ENCODE data around the gene LMNB1.

LMNB1 gene

DNA sequence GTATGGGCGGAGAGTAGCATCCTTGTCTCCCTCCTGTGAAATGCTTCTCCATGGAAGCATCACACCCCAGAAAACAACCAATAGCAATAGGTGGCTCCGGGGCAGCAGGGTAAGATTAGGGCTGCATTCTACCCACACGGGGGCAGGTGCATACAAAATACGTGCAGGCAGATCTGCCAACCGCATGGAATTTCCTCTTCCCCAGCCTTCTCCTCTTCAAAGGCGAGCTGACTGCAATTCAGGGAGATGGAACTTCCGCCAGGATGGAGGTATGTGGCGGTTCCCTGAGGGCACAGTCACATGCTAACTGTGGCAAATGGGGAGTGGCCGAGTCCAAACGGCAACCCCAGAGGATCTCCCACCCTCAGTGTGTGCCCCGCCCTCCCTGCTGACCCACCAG, 81.5 kb downstream of the LMNB1 start:
- no peak for DNase-seq

DNA sequence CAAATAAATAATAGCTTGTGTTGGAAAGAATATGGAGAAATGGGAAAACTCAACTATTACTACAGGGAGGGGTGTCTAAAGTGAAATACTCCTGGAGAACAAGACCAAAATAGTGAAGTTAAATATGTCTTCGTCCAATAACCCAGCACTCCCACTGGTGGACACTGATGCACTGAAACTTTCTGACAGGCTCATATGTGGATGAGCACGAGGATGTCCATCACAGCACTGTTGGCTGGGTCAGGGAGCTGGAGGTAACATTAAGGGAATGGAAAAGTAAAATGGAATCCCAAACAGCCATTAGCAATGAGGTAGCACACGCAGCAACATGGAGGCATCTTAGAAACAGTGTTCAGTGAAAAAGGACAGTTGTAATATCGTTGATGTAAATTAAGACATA, 86.5 kb downstream of the LMNB1 start:
- no peak for DNase-seq

DNA sequence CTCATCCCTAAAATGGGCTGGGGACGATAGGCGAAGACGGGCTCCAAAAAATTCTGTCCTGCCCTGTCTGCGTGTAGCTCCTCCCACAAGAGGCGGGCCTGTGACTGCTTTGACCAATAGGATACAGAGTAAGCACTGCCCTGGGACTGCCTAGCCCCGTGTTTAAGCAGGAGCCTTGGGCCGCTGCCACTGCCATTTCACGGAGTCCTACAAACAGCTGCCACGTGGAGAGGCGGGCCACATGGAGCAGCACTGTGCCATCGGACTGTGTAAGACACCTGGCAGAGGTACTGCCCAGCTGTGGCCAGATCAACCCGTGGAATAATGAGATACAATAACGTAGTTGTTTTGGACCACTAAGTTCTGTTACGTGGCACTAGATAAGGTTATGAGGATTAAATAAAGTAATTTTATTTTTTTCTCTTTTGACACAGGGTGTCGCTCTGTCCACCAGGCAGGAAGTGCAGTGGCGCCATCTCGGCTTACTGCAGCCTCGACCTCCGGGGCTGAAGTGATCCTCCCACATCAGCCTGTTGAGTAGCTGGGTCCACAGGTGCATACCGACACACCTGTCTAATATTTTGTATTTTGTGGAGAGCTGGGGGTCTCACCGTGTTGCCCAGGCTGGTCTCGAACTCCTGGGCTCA, 87.2 kb downstream of the LMNB1 start:
- DNase-seq, result no peak

DNA sequence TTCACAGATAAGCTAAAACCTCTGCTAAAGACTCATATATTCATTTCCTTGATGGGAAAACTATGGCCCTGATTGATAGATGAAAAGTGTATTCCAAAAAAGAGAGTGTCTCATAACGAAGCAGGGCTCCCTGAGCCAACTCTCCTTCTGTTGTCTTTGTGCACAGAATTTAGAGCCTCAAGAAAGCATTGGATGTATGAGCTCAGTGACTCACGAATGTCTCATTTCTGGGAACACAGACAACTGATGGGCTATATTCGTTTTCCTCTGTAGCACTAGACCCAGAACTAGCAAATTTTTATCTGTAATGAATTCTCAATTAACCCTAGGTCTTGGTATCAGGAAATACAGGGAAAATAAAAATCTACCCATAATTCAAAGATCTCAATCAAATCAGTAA, 88.4 kb downstream of the LMNB1 start:
- no peak for DNase-seq

DNA sequence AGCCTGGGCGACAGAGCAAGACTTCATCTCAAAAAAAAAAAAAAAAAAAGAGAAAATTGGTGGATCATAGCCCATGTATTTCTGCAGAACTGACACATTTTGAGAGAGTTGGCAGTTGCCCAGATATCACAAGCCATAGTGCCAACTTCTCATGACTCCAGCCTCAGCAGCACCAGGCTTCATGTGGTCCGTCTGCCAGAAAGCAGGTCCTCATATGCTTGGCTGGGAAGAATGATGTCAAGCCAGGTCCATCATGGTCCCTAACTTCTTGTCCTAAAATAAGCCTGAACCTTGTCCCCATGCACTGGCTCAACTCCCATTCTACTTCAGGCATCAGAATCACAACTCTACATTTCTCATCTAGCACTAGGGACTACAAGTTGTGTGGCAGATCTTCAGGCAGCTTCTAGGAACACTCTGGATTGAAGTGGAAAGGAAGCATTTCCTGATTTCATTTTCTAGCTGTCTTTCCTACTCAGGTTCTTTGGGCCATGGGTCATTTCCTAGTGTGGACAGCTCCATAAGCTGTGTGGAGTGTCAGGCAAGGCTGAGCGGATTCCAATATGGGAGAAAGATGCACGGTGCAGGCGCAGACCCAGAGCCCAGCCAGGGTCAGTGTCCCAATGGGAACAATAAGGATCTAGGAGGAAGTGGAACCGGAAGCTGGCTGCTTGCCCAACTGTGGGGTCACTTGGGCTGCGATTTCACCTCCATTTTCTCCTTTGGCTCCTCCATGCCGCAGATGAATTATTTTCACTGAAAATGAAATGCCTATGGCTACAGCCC, 90.1 kb downstream of the LMNB1 start:
- no peak for DNase-seq

DNA sequence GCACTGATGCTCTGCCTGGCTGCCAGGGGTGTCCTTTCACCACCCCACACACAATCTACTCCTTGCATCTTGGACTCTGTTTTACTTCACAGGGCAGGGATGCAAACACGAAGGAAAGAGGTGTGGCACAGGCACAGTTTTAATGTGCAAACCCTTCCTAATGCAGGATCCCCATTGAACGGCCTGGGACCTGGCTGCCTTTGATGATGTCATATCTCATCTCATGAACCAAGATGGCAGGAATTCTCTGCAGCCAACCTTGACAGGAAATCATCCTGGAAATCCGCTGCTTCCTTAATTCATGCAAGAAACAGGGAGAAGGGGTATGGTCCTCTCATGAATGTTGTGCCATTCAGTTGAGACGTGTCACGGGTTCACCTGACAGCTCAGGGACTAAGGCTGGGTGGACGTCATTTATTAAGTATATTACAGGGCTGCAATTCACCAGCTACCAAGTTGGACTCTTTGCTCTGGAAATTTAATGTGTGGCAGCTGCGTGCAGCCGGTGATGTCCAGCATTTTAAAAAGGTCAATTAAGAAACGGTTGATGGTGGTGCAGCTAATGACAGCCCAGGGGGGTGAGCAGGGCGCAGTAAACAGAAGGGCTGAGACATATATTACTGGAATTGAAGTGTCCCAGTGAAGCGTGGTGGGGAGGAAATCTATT, 91.5 kb downstream of the LMNB1 start:
- DNase-seq, result no peak

DNA sequence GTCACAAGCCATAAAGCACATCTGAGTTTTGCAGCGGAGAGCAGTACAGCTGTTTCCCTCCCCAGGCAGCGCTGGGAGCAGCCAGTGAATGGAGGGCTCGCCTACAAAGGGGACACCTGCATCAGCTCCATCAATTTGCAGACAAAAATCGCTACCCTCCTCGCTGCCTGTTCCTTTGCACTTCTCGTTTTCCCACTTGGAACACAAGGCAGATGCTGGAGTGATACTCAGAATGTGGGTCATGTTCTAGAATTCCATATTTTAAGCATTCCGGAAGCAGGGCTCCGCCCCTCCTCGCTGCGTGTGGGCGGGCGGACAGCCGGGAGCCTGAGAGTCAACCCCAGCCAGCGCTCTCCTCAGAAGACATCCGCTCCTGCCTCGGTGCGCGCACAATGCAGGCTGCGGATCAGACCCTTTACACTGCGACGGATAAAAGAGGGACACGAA, 92.1 kb downstream of the LMNB1 start:
- peak; percentile 32 to 56 for DNase-seq

DNA sequence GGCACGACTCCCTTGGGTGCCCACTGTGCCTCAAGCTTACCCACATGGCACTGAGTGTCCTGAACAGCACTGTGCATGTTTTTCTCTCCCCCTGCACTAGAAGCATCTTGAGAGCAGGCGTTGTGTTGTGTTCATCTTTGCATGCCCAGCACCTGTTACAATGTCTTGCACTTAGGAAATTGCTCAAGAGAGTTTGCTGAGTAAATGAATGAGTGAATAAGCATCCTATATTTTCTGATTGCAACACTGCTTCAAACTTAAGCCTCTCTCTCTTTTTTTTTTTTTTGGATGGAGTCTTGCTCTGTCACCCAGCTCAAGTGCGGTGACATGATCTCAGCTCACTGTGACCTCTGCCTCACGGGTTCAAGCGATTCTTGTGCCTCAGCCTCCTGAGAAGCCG, 94.5 kb downstream of the LMNB1 start:
- no peak for DNase-seq

DNA sequence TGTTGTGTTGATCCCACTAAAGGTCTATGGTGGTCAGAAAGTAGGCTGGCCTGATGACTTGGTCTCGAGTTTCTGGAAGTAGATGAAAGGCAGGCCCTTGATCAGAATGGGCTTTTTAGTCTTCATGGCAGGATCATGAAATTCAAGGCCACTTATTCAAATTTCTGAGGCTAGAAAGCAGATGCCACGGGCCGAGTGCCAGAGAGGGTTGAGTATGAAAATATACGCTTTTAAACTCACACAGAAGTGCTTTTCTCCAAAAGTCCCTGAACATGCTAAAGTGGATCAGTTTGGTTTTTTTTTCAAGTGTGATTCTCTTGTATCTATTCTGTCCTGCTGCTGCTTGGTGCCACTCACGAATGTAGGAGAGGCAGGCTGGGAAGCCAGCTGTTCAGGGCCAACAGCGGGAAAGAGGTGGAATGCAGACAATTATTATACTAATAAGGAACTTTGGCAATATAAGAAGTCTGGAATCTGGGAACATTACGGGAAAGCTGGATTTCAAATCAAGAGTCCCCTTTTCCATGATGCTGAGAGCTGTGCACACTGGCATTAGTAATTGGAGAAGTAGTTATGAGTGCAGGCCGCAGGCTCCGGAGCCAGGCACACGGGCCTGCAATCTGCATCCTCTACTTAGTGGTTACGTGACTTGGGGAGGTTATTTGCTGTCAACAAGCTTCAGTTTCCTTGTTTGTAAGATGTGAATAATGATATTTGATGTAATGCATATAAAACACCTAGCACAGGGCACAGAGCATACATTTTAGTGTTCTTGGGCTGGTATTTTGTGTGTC, 95.8 kb downstream of the LMNB1 start:
- no peak for DNase-seq

DNA sequence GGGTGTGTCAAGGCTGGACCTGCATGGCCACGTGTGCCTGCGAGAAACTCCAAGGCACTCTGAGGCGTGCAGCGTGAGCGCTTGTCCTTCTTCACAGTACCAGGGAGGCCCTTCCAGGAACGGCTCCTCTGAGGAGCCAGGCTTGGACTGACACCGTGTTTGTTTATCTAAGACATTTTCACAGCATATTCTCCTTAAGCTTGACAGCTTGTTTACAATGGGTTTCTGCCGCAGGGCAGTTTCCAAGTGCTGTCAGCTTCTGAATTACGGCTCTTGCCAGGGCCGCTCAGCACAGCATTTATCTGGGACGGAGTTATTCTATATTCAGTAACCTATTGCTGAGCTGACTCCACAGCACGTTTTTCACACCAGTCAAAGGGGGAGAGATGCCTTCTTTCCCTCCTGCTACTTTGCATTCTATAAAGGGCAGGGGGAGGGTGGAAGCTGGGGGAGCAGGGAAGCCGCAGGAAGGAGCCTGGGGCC, 98.4 kb downstream of the LMNB1 start:
- no peak for DNase-seq

DNA sequence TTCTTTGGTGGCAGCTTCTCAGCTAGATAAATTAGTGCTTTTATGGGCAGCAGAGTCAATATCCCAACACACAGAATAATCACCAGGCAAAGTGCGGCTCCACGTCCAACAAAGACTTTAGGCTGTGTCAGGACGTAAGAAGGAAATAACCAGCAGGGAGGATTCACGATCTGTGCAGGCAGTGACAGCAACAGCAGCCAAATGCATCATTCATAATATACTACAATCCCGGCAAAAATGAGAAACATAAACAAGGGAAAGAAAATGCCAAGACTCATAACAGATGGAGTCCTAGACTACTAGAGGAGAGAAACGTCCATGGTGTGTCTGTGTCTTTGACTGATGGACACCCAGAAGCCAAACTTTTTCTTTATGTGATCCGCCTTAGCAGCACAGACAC, 100.7 kb downstream of the LMNB1 start:
- DNase-seq, result no peak

DNA sequence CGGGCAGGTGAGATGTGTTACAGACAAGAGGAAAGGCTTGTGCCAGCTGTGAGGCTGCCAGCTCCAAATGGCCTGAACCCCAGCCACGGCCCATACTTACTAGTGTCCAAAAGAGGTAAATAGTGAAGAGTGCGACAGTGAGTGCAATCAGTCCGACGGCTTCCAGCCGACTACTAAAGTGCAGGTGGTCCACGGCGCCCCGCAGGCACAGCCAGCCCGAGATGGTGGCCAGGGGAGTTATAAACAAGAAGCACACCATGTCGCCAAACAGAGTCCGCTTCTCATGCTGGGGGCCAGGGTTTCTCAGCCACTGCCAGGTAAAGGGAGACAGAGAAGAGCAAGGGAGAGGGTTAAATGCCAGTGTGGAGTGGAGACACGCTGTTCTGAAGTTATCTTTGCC, 101.1 kb downstream of the LMNB1 start:
- DNase-seq, result no peak

DNA sequence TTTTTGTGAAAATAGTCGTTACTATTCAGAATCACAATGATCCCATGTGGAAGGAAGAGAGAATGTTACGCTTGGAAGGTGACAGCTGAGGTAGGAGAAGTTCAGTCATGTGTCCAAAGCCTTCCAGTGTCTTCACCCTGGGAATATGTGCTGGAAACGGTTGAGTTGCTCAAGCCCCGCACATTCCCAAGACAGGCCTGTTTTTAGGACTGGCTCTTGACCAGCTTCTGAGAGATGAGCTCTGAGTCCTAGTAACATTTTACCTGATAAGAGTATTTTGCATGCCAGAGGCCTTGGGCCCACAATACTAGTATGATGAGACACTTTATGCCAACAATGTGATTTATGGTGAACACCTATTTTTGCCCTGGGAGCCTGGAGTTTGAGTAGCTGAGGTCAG, 101.7 kb downstream of the LMNB1 start:
- no peak for DNase-seq

DNA sequence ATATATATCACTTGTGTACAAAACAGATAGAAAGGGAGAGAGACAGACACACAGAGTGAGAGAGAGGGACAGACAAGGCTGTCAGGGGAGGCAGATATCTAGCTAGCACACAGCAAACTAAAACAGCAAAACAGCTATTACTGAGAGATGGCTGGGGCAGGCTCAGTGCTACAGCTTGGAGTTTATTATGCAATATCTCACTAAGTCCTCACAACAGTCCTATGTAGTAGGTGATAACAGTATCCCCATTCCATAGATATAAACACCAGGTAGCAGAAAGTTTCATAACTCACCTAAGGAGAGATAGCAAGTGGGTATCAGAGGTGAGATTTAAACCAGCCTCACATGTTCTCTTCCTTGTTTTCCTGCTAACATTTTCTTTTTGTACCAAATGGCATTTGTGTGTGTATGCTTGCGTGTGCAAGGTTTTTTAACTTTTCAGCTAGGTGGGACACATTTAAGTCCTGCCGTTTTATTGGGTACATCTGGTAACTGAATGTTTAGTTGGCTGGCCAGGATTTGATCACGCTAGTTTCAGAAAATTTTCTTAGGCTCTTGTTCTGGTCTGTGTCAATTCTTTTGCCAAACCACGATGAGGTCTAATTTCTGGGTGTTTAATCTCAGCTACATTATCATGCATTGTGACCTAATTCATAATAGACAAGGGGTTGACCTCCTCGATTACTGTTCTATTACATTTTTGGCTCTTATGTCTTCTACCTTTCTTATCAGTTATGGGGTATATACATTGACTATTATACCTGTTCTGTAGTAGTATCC, 105.1 kb downstream of the LMNB1 start:
- DNase-seq, result no peak

DNA sequence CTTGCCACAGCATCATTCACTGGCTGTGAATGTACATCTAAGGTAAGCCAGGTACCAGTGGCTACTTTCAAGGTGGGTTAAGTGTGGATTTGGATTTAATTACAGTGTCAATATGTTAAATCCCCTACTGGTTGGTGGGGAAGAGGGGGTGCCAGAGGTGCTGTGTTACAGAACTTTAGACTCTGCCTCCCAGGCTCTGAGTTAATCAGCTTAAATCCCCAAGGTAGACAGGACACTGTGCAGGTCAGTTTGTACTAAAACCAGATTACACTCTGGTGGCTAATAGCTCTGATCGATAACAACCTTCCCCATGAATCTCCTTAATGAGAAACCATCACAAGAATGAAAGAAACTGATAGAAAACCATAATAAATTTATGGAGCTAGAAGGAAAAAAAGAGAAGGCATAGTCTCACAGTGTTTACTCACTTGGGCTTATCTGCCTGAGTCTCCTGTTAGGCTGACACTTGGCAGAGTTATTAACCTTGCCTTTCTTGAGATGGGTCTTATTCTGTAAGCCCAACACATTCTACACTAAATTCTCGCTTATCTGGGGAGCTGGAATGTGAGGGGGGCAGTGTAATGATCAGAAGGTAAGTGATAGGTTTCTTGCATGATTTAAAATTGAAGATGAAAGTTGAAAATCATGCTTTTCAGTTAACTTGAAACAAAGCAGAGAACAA, 106.8 kb downstream of the LMNB1 start:
- no peak for DNase-seq

DNA sequence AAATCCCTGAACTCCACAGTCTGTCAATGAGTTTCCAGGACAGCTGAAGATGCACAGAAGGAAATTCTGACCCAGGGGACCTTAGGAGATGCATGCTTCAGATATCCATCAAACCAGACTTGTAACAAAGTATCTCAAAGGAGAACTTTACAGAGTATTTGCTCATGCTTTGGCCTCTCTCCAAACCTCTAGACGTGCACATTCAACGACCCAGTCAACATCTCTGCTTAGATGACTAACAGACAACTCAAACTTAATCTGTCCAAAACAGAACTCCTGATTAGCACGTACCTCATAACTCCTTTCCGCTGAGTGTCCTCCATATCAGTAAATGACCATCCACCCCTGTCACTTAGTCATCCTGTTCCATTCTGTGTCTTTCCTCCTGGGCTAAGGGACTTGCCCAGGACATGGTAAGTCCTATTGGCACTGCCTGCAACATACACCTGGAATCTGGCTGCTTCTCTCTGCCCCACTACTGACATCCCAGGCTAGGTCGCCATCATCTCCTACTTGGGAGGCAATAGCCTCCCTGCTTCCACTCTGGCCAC, 107.4 kb downstream of the LMNB1 start:
- DNase-seq, result no peak
